ENCODE results near the gene VPS52. TPM values are rescaled to one million over a fixed set of nuclear protein-coding genes. Genes with fewer than 3 reads are reported as not detected.

Gene VPS52
- total and polyA plus RNA-seq, 9 of the 15 experiments (the other 6 are each of a cell fraction or from before 2014, with no cell fraction given): 24.4 to 103 (median 40.2) TPM

GRCh38 chr6:33297406-33297955 lies 25.8 kb upstream of the VPS52 start (continued):
- peak; percentile 13; the same call in 1 of the 2 replicates for TF ChIP-seq ZBTB2 (IDR thresholded peaks at IDR 0.05)
- no peak for TF ChIP-seq TAF1 (IDR thresholded peaks at IDR 0.05; ENCODE audit: control insufficient read depth, extremely low read depth, insufficient read depth, low read length, severe bottlenecking)
- no peak for TF ChIP-seq CBFA2T3 (IDR thresholded peaks at IDR 0.05)
- TF ChIP-seq HDAC1 (IDR thresholded peaks at IDR 0.05): 0 out of 4 replicates have a peak, but pooled peaks of 1 of the 2 experiments have one; percentile 10
- no peak for TF ChIP-seq HEY1 (CRISPR knock-in tag; IDR thresholded peaks at IDR 0.05; ENCODE audit: borderline replicate concordance)

- WGBS (ENCODE audit: insufficient coverage, low coverage, missing lambda C conversion rate): 81% methylated on average over 11 of the region's 12 CpGs
- peaks cover 45% of the 10 kb centered on the region for H3K79me2 ChIP-seq (ENCODE audit: control insufficient read depth, insufficient read depth, low read length)
- no TSS peak for BruUV-seq (replicated peaks)
- ATAC-seq: no peak
- H4K20me1 ChIP-seq (replicated peaks; ENCODE audit: control insufficient read depth, insufficient read depth, low read length): 0 out of 2 replicates have a peak, but pooled peaks cover 3% of the 10 kb centered on the region
- DNase-seq (ENCODE audit: extremely low read depth in 1 of 4, low spot score in 3 of 4): no peak
- H3K27me3 ChIP-seq (ENCODE audit: control insufficient read depth in 2 of 2, insufficient read depth in 2 of 2, low read length in 2 of 2): no peaks in the 10 kb centered on the region
- H3K4me3 ChIP-seq: peak overlapping the region; percentile 64
- ChIA-PET CTCF (ENCODE audit: low intra/inter-chr PET ratio) (no interaction called here), POLR2A (interaction anchor here (0.6 to 1.6 kb wide), 7 partner anchors 8 to 355 kb away, joined by 3 to 11 read pairs (median 3); partner anchors contain the start of genes B3GALT4, PFDN6 and WDR46)
- no peak for FAIRE-seq
- H2AFZ ChIP-seq (ENCODE audit: low read depth, low read length): peak overlapping the region; percentile 22; the same call in 1 of the 2 replicates
- peaks cover 59% of the 10 kb centered on the region for H3K36me3 ChIP-seq (ENCODE audit: control insufficient read depth, insufficient read depth, low read length)
- peaks cover 11 to 45% of the 10 kb centered on the region in 2 experiments for H3K4me1 ChIP-seq (replicated peaks in 1 of 2; ENCODE audit: control insufficient read depth in 2 of 2, insufficient read depth in 2 of 2, low read length in 2 of 2)
- peak overlapping the region; percentile 94; the same call in 2 of the 3 replicates for H3K27ac ChIP-seq (ENCODE audit: extremely low read depth, low read depth, low read length)
- peak overlapping the region; percentile 89 to 94; a peak in 3 of 4 replicates for H3K9ac ChIP-seq (ENCODE audit: insufficient read depth in 1 of 2, low read depth in 2 of 2, low read length in 2 of 2)
- peaks cover 6% of the 10 kb centered on the region for H3K9me1 ChIP-seq (ENCODE audit: control insufficient read depth, insufficient read depth, low read length)
- intact Hi-C loops (cut with micrococcal nuclease) (loop anchor here (5.0 kb wide), 3 partner anchors 95 to 130 kb away; partner anchors contain the start of genes KIFC1 and PHF1), in situ Hi-C loops (cut with MboI) (no loop called here)
- peak overlapping the region; percentile 79 for H3K4me2 ChIP-seq (ENCODE audit: insufficient read depth, low read length)
- no peaks in the 10 kb centered on the region for H3K9me3 ChIP-seq (replicated peaks; ENCODE audit: control insufficient read depth, insufficient read depth, low read depth, low read length)
- TF ChIP-seq MTA2 (IDR thresholded peaks at IDR 0.05; ENCODE audit: low read depth): no peak
- peak; percentile 52 for TF ChIP-seq POLR2G (IDR thresholded peaks at IDR 0.05; ENCODE audit: low read depth, low read length)
- 0 out of 2 replicates have a peak, but pooled peaks have one; percentile 38 for TF ChIP-seq ZNF740 (CRISPR knock-in tag; IDR thresholded peaks at IDR 0.05)
- no peak for TF ChIP-seq ZNF740 (tag; IDR thresholded peaks at IDR 0.05)
- no peak for TF ChIP-seq MAFG (tag; conservative IDR thresholded peaks at IDR 0.05)
- TF ChIP-seq ZNF583 (CRISPR knock-in tag; IDR thresholded peaks at IDR 0.05): no peak
- no peak for TF ChIP-seq TARDBP (IDR thresholded peaks at IDR 0.05)
- no peak for TF ChIP-seq ZNF23 (CRISPR knock-in tag; IDR thresholded peaks at IDR 0.05)
- TF ChIP-seq ZNF175 (CRISPR knock-in tag; IDR thresholded peaks at IDR 0.05; ENCODE audit: low read depth): no peak
- TF ChIP-seq ZBTB5 (IDR thresholded peaks at IDR 0.05): no peak
These were observed 25.2 kb upstream of the VPS52 start for GRCh38 chr6:33296797-33297405.
